AG09309 (cell line): Measurements from ENCODE around the gene CLCN3.

ENCODE experiments used
- DNase-seq: peaks from one replicate; pipeline ENCODE4 v3.0.0-alpha.2; 2010; ENCODE audit warnings: low read depth
- H3K4me3 ChIP-seq: 2 replicates; pipeline ENCODE4 v1.5.1; 2011; ENCODE audit warnings: mild to moderate bottlenecking, low read depth, low read length, moderate library complexity; ENCODE audit not compliant: control insufficient read depth
- TF ChIP-seq, protein P1 (sequence below): IDR thresholded peaks from 2 replicates; pipeline ENCODE4 v1.5.1; 2011; ENCODE audit warnings: mild to moderate bottlenecking, low read depth, low read length, inconsistent platforms; ENCODE audit not compliant: insufficient read depth, control insufficient read depth; ENCODE audit errors: missing control alignments

Gene CLCN3

DNA sequence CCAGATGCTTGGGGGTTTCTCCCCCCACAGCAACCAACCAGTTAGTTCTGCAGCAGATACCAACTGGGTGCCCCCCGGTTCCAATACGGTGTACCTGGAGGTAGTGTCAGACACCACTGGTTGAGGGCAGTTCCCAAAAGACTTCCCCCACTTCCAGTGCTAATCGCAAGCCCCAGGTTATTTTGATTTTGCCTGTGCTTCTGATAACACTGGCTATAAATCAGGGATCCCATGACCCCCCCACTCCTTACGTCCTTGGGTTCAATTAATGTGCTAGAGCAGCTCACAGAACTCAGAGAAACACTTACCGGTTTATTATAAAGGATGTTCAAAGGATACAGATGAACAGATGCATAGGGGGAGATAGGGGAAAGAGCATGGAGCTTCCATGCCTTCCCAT is 5.5 kb downstream of the CLCN3 start:
- H3K4me3 ChIP-seq = no peak overlapping the region
- no peak for DNase-seq
- TF ChIP-seq, protein P1, sequence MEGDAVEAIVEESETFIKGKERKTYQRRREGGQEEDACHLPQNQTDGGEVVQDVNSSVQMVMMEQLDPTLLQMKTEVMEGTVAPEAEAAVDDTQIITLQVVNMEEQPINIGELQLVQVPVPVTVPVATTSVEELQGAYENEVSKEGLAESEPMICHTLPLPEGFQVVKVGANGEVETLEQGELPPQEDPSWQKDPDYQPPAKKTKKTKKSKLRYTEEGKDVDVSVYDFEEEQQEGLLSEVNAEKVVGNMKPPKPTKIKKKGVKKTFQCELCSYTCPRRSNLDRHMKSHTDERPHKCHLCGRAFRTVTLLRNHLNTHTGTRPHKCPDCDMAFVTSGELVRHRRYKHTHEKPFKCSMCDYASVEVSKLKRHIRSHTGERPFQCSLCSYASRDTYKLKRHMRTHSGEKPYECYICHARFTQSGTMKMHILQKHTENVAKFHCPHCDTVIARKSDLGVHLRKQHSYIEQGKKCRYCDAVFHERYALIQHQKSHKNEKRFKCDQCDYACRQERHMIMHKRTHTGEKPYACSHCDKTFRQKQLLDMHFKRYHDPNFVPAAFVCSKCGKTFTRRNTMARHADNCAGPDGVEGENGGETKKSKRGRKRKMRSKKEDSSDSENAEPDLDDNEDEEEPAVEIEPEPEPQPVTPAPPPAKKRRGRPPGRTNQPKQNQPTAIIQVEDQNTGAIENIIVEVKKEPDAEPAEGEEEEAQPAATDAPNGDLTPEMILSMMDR = no peak

DNA sequence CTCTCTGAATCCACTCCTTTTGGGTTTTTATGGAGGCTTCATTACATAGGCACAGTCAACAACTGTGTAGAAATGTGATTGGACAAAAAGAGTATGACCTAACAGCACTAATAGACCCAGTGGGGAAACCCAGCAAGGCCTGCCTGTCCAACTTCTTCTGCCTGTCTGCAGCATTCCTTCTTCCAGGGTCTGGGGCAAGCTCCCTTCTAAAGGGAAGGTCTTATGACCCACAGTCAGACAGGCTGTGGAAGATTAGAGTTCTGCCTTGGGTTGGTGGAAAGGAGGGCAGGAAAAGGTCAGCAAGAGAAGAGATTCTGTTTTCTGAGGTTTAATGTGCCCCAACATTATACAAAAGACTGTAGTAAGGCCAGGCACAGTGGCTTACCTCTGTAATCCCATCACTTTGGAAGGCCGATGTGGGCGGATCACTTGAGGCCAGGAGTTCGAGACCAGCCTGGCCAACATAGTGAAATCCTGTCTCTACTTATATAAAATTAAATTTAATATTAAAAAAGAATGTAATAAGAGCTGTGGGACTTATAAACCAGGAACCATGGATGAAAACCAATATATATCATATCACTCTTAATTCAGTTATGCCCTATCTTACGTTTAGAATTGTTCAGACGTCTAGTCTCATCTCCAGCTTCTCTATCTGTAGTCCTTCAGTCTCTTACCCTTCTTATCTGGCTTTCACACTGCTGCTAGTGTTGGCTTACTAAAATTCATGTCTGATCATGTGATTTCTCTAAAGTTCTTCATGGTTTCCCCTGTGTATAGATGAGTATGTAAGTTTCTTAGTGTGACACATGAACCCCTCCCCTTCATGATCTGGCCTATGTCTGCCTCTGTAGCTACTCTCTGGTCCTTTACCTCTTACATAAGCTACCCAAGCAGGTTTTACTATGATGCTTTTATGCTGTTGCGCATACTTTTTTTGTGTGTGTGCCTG is 6.2 kb downstream of the CLCN3 start:
- H3K4me3 ChIP-seq = no peak overlapping the region
- no peak for DNase-seq
- TF ChIP-seq, protein P1 = no peak

GRCh38 chr4:169627307-169627706 is 6.9 kb downstream of the CLCN3 start:
- DNase-seq = no peak
- H3K4me3 ChIP-seq = no peak overlapping the region
- TF ChIP-seq, protein P1 = no peak

GRCh38 chr4:169628579-169628978 is 8.2 kb downstream of the CLCN3 start:
- TF ChIP-seq, protein P1 = no peak
- no peak for DNase-seq

GRCh38 chr4:169630069-169630468 is 9.7 kb downstream of the CLCN3 start:
- TF ChIP-seq, protein P1 = no peak
- DNase-seq = no peak
- H3K4me3 ChIP-seq = no peak overlapping the region

More at GRCh38 chr4:169628579-169628978, 8.2 kb downstream of the CLCN3 start:
- no peak overlapping the region for H3K4me3 ChIP-seq

- DNase-seq = no peak
- TF ChIP-seq, protein P1 = no peak
- H3K4me3 ChIP-seq = no peak overlapping the region
Observed at GRCh38 chr4:169632896-169633295, 12.5 kb downstream of the CLCN3 start.
